ENCODE measurements around the gene CNNM3. TPM values are rescaled to one million over a fixed set of nuclear protein-coding genes. Genes with fewer than 3 reads are reported as not detected.

CNNM3 gene
- total and polyA plus RNA-seq, 12 donors, result 4.0 to 18.3 (median 13.1) TPM

DNA sequence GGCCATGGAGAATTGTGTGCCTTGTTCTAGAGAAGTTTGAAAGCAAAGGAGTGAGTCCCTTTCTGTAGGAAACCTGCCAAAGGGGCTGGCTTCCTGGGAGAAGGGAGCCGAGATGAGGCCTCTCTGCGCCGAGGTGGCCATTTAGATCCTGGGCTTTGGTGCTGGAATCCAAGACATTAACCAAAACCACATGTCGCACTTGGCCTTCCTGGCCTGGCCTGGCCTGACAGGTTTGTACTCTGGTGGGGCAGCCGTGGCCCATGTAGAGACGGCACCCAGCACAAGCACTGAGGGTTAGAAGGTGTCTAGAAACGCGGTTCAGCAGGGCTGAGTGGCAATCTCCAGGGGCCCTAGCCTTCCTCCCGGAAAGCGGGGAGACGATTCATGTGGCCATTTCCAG lies 7.1 kb downstream of the CNNM3 start:
- WGBS, 2 donors, result 72 to 75% methylated on average over 11 of the region's 11 CpGs
- Histone ChIP-seq H3K4me1 (peaks cover 12 to 61% (median 55%) of the 10 kb centered on the region in 9 donors), H3K4me3 (no peak overlapping the region), H3K27me3 (no peaks in the 10 kb centered on the region), H3K27ac (peak overlapping the region in 1 of 10 donors; percentile 41), H3K9me3 (no peaks in the 10 kb centered on the region), H3K36me3 (peaks cover 0 to 62% (median 26%) of the 10 kb centered on the region in 9 donors)
- TF ChIP-seq, protein P1, sequence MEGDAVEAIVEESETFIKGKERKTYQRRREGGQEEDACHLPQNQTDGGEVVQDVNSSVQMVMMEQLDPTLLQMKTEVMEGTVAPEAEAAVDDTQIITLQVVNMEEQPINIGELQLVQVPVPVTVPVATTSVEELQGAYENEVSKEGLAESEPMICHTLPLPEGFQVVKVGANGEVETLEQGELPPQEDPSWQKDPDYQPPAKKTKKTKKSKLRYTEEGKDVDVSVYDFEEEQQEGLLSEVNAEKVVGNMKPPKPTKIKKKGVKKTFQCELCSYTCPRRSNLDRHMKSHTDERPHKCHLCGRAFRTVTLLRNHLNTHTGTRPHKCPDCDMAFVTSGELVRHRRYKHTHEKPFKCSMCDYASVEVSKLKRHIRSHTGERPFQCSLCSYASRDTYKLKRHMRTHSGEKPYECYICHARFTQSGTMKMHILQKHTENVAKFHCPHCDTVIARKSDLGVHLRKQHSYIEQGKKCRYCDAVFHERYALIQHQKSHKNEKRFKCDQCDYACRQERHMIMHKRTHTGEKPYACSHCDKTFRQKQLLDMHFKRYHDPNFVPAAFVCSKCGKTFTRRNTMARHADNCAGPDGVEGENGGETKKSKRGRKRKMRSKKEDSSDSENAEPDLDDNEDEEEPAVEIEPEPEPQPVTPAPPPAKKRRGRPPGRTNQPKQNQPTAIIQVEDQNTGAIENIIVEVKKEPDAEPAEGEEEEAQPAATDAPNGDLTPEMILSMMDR (IDR thresholded peaks at IDR 0.05), result no peak
- intact Hi-C loops (cut with DNase I), result no loop called here
- DNase-seq (no peak), ATAC-seq (no peak)

- H3K4me1 ChIP-seq, result peaks cover 3 to 50% (median 44%) of the 10 kb centered on the region in 9 donors
- DNase-seq (no peak), ATAC-seq (no peak)
- no peaks in the 10 kb centered on the region for H3K27me3 ChIP-seq
- intact Hi-C loops (cut with DNase I), result no loop called here
- no peak overlapping the region for H3K4me3 ChIP-seq
- H3K9me3 ChIP-seq, result no peaks in the 10 kb centered on the region
- WGBS, 2 donors, result 48 to 68% methylated on average over 6 of the region's 6 CpGs
- TF ChIP-seq, protein P1 (IDR thresholded peaks at IDR 0.05), result no peak
- no peak overlapping the region for H3K27ac ChIP-seq
- peaks cover 0 to 72% (median 37%) of the 10 kb centered on the region in 9 donors for H3K36me3 ChIP-seq
Observed at GRCh38 chr2:96824079-96824870, 8.2 kb downstream of the CNNM3 start.

DNA sequence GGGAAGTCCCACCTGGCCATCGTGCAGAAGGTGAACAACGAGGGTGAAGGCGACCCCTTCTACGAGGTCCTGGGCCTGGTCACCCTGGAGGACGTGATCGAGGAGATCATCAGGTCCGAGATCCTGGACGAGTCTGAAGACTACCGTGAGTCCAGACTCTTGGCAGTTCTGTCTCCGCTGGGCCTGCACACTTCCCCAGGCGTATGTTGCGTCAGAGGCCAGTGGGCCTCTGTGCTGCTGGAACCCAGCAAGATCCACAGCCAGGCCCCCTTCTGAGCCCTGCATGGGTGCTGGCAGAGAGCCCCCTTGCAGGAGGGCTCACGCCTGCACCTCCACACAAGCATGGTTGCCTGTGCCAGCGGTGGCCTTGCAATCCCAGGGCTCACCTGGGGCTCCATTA lies 9.0 kb downstream of the CNNM3 start:
- Histone ChIP-seq H3K27me3 (no peaks in the 10 kb centered on the region), H3K4me1 (peaks cover 2 to 42% (median 36%) of the 10 kb centered on the region in 9 donors), H3K4me3 (no peak overlapping the region), H3K9me3 (no peaks in the 10 kb centered on the region), H3K27ac (no peak overlapping the region), H3K36me3 (peaks cover 0 to 79% (median 44%) of the 10 kb centered on the region in 9 donors)
- ATAC-seq (no peak), DNase-seq (no peak)
- 93 to 96% methylated on average over 14 of the region's 14 CpGs for whole genome bisulfite sequencing, 2 donors
- intact Hi-C loops (cut with DNase I), result no loop called here
- TF ChIP-seq, protein P1 (IDR thresholded peaks at IDR 0.05), result no peak

DNA sequence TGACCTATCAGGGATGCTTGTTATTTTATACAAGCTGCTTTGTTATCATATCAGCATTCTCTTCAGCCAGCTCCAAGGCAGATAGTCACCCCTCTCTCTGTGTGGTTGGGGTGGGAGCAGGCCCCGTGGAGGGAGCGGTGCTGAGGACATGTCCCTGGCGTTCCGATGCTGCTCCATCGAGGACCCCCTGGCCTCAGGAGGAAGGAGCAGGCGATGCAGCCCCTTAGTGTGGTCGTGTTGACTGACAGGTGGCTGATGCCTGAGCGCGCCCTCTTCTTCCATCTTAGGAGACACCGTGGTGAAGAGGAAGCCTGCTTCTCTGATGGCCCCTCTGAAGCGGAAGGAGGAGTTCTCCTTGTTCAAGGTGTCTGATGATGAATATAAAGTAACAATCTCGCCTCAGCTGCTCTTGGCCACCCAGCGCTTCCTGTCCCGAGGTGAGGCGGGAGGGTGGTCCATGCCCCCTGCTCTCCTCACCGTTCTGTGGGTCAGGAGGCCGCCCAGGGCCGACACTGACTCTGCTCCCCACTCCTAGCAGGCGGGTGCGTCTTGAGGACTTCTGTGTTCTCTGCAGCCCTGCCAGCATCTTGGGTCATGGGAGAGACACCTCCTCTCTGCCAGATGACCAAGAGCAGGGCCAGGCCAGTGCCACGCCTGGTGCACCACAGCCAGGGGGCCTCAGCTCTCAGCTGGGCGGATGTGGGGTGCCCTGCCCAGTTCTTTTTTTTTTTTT lies 10.6 kb downstream of the CNNM3 start:
- ATAC-seq (no peak), DNase-seq (no peak)
- intact Hi-C loops (cut with DNase I), result no loop called here
- H3K4me1 ChIP-seq, result peaks cover 0 to 38% (median 22%) of the 10 kb centered on the region in 9 donors
- H3K4me3 ChIP-seq, result no peak overlapping the region
- no peaks in the 10 kb centered on the region for H3K9me3 ChIP-seq
- H3K27me3 ChIP-seq, result no peaks in the 10 kb centered on the region
- peaks cover 0 to 93% (median 58%) of the 10 kb centered on the region in 9 donors for H3K36me3 ChIP-seq
- TF ChIP-seq, protein P1 (IDR thresholded peaks at IDR 0.05), result no peak
- no peak overlapping the region for H3K27ac ChIP-seq
- WGBS, 2 donors, result 87 to 88% methylated on average over 22 of the region's 22 CpGs
